MCF 10A (cell line): ENCODE data around the gene NAIF1. TPM values are rescaled to one million over a fixed set of nuclear protein-coding genes. Genes with fewer than 3 reads are reported as not detected.
"Not testable (repeated sequence)": the region's sequence is repeated elsewhere in the genome, so short reads cannot be mapped to it uniquely, and the experiment has no call there.

Experiments used
- BruUV-seq: library from RNA; stranded (reverse); fragments of 400-500 nt; replicated peaks from 2 replicates; lab custom pipeline; 2021; lab: Mats Ljungman, UMichigan
- CTCF ChIA-PET: fragments of 300-600 bp; sonication (Branson Sonifier 250); formaldehyde crosslinking; extraction: SDS; loops from one replicate; lab custom pipeline; 2021; ENCODE audit warnings: antibody characterized with exemption, inconsistent platforms; lab: Yijun Ruan, JAX
- POLR2A ChIA-PET: fragments of 300-600, 350-650 bp; sonication (Branson Sonifier 250); formaldehyde crosslinking; extraction: SDS; loops from one replicate; lab custom pipeline; 2020; ENCODE audit warnings: antibody characterized with exemption, inconsistent platforms; lab: Yijun Ruan, JAX
- DNase-seq: peaks from one replicate; pipeline ENCODE4 v3.0.0-alpha.2; 2018; ENCODE audit not compliant: unreplicated experiment
- H3K27ac Mint-ChIP-seq: one replicate; pipeline ENCODE4 v1.8.0; 2022; ENCODE audit warnings: mild to moderate bottlenecking, low read depth, mixed read lengths; ENCODE audit not compliant: unreplicated experiment
- H3K27me3 Mint-ChIP-seq: one replicate; pipeline ENCODE4 v1.8.0; 2022; ENCODE audit warnings: mixed read lengths; ENCODE audit not compliant: insufficient read depth, unreplicated experiment
- H3K36me3 Mint-ChIP-seq: one replicate; pipeline ENCODE4 v1.8.0; 2022; ENCODE audit warnings: mild to moderate bottlenecking, moderate library complexity, mixed read lengths; ENCODE audit not compliant: insufficient read depth, unreplicated experiment
- H3K4me1 Mint-ChIP-seq: one replicate; pipeline ENCODE4 v1.8.0; 2022; ENCODE audit warnings: mixed read lengths; ENCODE audit not compliant: insufficient read depth, unreplicated experiment
- H3K4me3 Mint-ChIP-seq: one replicate; pipeline ENCODE4 v1.8.0; 2022; ENCODE audit warnings: mild to moderate bottlenecking, moderate library complexity, mixed read lengths; ENCODE audit not compliant: unreplicated experiment
- H3K9me3 Mint-ChIP-seq: one replicate; pipeline ENCODE4 v1.8.0; 2022; ENCODE audit warnings: mixed read lengths; ENCODE audit not compliant: unreplicated experiment
- intact Hi-C: fragments of 100-400 bp; cut with micrococcal nuclease; formaldehyde crosslinking; loops from 2 replicates; pipeline ENCODE4 v1.14.1; 2022
- total RNA-seq: library from RNA; stranded (reverse); gene quantifications from 2 replicates; pipeline ENCODE4 v1.2.3, GENCODE V29; 2022
- TF ChIP-seq, protein P1 (sequence below): fragments of 200-600 bp; IDR thresholded peaks from one replicate; pipeline ENCODE4 v1.8.0; 2022; ENCODE audit warnings: antibody characterized with exemption, mild to moderate bottlenecking; ENCODE audit not compliant: unreplicated experiment

NAIF1 gene
- total RNA-seq, 1 experiment from 2014 or later = 15.8 TPM

DNA sequence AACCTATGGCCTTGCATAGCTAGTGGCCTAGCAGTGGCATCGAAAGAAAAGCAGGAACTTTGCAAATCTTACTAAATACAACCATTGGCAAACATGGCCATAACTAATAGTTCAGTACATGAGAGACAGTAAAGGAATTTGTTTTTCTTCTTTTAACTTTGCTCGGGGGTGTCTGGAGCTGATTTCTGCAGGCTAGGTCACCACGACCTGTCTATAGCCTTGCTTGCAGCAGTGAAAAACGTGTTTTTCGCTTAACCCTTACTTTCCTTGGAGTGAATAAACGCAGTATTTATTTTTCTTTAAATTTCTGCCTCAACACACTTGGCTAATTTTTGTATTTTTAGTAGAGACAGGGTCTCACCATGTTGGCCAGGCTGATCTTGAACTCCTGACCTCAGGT is 19.9 kb downstream of the NAIF1 start:
- BruUV-seq = no TSS peak
- TF ChIP-seq, protein P1, sequence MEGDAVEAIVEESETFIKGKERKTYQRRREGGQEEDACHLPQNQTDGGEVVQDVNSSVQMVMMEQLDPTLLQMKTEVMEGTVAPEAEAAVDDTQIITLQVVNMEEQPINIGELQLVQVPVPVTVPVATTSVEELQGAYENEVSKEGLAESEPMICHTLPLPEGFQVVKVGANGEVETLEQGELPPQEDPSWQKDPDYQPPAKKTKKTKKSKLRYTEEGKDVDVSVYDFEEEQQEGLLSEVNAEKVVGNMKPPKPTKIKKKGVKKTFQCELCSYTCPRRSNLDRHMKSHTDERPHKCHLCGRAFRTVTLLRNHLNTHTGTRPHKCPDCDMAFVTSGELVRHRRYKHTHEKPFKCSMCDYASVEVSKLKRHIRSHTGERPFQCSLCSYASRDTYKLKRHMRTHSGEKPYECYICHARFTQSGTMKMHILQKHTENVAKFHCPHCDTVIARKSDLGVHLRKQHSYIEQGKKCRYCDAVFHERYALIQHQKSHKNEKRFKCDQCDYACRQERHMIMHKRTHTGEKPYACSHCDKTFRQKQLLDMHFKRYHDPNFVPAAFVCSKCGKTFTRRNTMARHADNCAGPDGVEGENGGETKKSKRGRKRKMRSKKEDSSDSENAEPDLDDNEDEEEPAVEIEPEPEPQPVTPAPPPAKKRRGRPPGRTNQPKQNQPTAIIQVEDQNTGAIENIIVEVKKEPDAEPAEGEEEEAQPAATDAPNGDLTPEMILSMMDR = no peak
- H3K27ac Mint-ChIP-seq = no peak overlapping the region
- H3K4me1 Mint-ChIP-seq = no peaks in the 10 kb centered on the region
- no peak for DNase-seq
- no peaks in the 10 kb centered on the region for H3K9me3 Mint-ChIP-seq
- H3K27me3 Mint-ChIP-seq = no peaks in the 10 kb centered on the region
- ChIA-PET CTCF (interaction anchor here (0.6 to 5.6 kb wide), 4 partner anchors 12 to 222 kb away, joined by 3 to 43 read pairs (median 4); partner anchors contain the start of gene ENG), POLR2A (interaction anchor here (0.6 to 1.2 kb wide), 2 partner anchors 12 to 113 kb away, joined by 3 read pairs; partner anchors contain the start of gene BBLN)
- no peaks in the 10 kb centered on the region for H3K36me3 Mint-ChIP-seq
- intact Hi-C loops = no loop called here
- no peak overlapping the region for H3K4me3 Mint-ChIP-seq

DNA sequence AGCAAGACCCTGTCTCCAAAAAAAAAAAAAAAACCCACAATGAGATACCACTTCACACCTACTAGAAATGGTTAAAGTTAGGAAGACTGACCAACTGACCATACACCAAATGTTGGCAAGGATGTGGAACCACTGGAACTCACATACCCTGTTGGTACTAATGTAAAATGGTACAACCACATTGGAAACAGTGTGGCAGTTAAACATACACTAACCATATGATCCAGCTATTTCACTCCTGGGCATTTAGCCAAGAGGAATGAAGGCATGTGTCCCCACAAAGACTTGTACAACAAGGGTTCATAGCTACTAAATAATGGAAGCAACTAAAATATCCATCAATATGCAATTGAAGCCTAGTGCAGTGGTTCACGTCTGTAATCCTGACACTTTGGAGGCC is 21.3 kb downstream of the NAIF1 start:
- POLR2A ChIA-PET = interaction anchor here (0.6 to 0.7 kb wide), 2 partner anchors 65 to 973 kb away, joined by 3 to 6 read pairs; partner anchors contain the start of gene EEIG1
- BruUV-seq = no TSS peak

DNA sequence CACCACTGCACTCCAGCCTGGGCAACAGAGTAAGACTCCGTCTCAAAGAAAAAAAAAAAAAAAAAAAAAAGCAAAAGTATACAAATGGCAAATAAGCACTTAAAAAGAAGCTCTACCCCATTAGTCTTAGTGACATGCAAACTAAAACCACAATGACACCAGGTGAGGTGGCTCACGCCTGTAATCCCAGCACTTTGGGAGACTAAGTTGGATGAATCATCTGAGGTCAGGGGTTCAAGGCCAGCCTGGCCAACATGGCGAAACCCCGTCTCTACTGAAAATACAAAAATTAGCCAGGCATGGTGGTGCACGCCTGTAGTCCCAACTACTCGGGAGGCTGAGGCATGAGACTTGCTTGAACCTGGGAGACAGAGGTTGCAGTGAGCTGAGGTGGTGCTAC is 21.7 kb downstream of the NAIF1 start:
- CTCF ChIA-PET = interaction anchor here (0.7 to 1.3 kb wide), 6 partner anchors 10 to 311 kb away, joined by 3 to 4 read pairs (median 3); no protein-coding TSS in a partner anchor

More for the DNA sequence above, 21.3 kb downstream of the NAIF1 start:
- no peaks in the 10 kb centered on the region for H3K36me3 Mint-ChIP-seq
- no peak for DNase-seq
- no peak overlapping the region for H3K27ac Mint-ChIP-seq
- no peak overlapping the region for H3K4me3 Mint-ChIP-seq
- TF ChIP-seq, protein P1 = no peak
- CTCF ChIA-PET = interaction anchor here (0.6 to 5.6 kb wide), 6 partner anchors 10 to 312 kb away, joined by 3 to 43 read pairs (median 3); no protein-coding TSS in a partner anchor
- intact Hi-C loops = no loop called here
- H3K27me3 Mint-ChIP-seq = no peaks in the 10 kb centered on the region
- H3K4me1 Mint-ChIP-seq = no peaks in the 10 kb centered on the region
- no peaks in the 10 kb centered on the region for H3K9me3 Mint-ChIP-seq

DNA sequence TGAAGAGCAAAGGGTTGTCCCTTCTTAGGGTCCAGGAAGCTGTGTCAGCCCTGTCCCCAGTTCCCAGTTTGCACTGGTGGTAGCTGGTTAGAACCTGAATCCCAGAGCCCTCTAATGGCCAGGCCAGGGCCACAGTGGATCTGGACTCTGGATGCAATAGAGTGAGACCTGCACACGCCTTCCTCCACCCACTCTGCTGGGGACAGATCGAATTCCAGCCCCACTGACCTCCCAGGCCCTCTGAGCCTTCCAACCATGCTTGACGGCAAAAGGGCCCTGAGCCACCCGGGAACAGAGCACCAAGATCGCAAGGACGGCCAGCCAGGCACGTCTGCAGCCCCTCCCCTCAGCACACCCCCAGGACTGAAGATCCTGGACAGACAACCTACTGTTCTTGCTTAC is 23.7 kb downstream of the NAIF1 start:
- TF ChIP-seq, protein P1 = no peak
- intact Hi-C loops = no loop called here
- no peaks in the 10 kb centered on the region for H3K9me3 Mint-ChIP-seq
- BruUV-seq = no TSS peak
- H3K27me3 Mint-ChIP-seq = no peaks in the 10 kb centered on the region
- no peak overlapping the region for H3K4me3 Mint-ChIP-seq
- H3K4me1 Mint-ChIP-seq = no peaks in the 10 kb centered on the region
- no peaks in the 10 kb centered on the region for H3K36me3 Mint-ChIP-seq
- no peak for DNase-seq
- POLR2A ChIA-PET = interaction anchor here (0.7 kb wide), 1 partner anchor 24 kb away, joined by 3 read pairs; the partner anchor contains the start of gene NAIF1
- CTCF ChIA-PET = interaction anchor here (0.6 to 4.2 kb wide), 2 partner anchors 8 to 101 kb away, joined by 3 to 35 read pairs; no protein-coding TSS in a partner anchor
- H3K27ac Mint-ChIP-seq = no peak overlapping the region

More for the DNA sequence above, 21.7 kb downstream of the NAIF1 start:
- H3K36me3 Mint-ChIP-seq, DNase-seq, intact Hi-C loops, H3K27ac Mint-ChIP-seq, H3K4me1 Mint-ChIP-seq, H3K4me3 Mint-ChIP-seq, H3K9me3 Mint-ChIP-seq, BruUV-seq, H3K27me3 Mint-ChIP-seq: not testable (repeated sequence)
- POLR2A ChIA-PET = interaction anchor here (1.3 kb wide), 1 partner anchor 11 kb away, joined by 3 read pairs; no protein-coding TSS in a partner anchor
